Nucleus accumbens (tissue), 56 donors: ENCODE results near the gene GDE1.

Experiments
- DNase-seq, 56 donors: peaks; one replicate each; lab custom pipeline; 2025; lab: John Stamatoyannopoulos, UW

GDE1 gene

GRCh38 chr16:19524616-19525384, 2.9 kb upstream of the GDE1 start:
- DNase-seq: peak in 24 of 56 donors; percentile 5 to 70 (median 45)

DNA sequence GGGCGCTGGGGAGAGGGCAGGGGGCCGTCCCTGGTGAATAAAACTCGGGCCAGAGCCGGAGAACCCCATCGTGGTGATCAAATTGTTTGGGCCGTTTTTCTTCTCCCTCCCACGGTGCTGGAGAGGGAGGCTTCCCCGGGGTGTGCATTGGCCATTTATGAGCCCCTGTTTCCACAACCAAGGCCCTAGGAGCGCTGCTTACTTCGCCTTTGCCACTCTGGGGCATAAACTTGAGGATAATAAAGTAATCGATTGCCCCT, 2.4 kb upstream of the GDE1 start:
- DNase-seq: peak in 22 of 56 donors; percentile 31 to 70 (median 52)

DNA sequence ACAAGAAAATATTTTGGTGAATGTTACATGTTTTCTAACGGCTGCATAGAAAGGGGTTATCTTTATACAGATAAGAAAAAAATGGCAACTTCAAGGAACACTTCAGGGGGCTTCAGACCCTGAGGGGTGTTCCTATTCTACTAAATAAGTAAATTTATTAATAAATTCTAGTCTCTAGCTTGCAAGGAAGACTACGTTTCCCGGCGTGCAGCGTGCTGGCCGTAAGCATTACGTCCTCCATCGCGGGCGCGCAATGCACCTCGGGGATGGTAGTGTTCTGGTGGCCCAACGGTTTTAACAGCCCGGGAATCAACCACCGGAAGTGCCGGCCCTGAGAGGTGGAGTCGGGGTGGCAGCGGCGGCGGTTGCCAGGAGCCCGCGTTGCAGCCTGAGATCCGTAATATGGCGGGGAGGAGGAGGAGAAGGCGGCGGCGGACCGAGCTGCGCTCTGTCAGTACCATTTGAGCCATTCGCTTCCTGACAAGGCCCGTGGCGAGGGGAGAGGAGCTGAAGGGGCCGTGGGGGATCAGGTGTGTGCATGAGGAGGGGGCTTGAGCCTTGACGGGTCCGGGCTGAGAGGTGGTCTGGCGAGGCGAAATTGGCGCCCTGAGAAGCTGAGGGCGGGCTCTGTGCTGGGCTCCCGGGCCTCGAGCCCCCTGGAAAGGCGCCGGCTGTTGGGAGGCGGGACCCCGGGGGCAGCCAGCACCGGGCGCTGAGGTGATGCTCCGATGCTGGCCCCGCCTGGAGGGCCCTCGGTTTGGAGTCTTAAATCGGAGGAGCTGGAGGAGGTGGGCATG, 1.9 kb upstream of the GDE1 start, which contains the start of gene CCP110:
CCP110 (plus strand) TSS at position 384 of the 797 bp plus-strand sequence. CDS start 3,940 bp downstream, outside the sequence.
- DNase-seq: peak; percentile 76 to 100 (median 97)

- DNase-seq: peak in 3 of 56 donors; percentile 5 to 32 (median 29)
These were observed 1.3 kb upstream of the GDE1 start for GRCh38 chr16:19523184-19523558.

DNA sequence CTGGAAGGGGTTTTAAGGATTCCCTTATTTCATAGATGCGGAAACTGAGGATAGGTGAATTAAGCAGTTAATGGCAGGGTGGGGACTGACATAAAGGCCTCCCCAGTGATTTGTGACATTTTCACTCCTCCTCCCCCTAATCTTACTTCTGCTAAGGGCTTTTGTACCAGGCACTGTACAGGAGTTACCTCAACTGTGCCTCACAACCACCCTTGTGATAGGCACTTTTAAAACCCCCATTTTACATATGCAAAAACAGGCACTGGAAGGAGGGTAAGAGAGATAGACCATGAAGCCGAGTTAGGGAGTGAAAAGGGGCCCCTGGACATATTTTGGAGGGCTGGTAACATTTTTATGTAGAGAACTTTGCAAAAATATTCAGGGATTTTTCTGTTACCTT, 862 bp upstream of the GDE1 start:
- no peak for DNase-seq

- DNase-seq: no peak
These were observed 467 bp upstream of the GDE1 start for GRCh38 chr16:19522397-19522732.

DNA sequence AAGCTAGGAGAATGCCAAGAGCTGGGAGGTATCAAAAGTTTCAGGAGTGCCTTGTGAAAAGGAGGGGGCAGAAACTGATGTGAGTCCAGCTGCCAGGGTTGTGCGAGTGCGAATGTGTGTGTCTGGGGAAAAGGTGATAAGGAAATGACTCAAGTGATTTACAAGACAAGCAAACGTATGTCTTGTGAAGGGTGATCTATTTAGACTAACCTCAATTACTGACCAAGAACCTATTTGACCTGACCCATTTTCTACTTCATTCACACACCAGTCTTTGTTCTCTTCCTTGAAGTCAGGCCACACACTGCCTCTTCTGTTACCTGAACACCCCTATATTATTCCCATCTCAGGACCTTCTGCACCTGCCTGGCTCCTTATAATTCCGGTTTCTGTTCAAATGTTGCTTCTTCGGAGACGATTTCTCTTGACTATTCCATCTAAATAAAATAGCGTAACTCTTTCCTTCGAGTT, 1.0 kb downstream of the GDE1 start:
- DNase-seq: no peak

GRCh38 chr16:19518388-19518787, 3.5 kb downstream of the GDE1 start:
- no peak for DNase-seq

- DNase-seq: no peak
These were observed 4.3 kb downstream of the GDE1 start for GRCh38 chr16:19517424-19518089.

DNA sequence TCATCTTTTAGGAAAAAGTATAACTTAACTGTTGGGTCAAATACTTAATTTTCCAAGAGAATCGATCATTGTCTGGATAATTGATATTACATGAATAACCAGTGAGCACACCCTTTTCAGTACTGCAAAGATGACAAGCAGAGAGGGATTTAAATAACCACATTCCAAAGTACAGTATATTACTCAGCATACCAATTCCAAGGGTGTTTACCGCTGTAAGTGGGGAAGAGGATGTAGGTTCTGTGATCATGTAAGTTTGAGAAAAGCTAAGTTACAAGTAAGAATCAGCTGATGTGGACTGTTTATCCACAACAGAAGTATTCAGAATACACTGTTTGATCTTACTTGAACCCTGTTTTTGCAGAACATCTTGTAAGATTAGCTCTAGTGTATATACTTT, 6.1 kb downstream of the GDE1 start:
- no peak for DNase-seq

DNA sequence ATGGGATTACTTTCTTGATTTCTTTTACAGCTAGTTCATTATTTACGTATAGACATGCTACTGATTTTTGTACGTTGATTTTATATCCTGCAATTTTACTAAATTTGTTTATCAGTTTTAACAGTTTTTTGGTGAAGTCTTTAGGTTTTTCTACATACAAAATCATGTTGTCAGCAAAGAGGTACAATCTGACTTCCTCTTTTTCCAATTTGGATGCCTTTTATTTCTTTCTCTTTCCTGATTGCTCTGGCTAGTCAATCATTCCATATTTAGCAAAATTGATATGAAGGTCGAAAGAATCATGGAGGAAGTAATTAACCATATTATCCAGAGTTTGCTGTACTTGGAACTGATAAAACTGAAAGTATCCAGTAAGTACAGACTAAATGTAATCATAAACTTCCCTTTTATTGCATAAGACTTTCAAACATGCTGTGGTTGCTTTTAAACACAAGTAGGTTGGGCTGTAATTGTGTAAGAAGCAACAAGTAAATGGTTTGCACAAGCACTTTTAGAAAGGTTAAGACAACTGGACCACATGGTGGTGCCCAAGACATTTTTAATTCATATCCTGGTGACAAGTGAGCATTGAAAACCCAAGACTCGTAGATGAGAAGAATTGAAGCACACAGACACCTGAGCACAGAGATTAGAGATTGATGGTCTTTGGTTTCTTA, 8.4 kb downstream of the GDE1 start:
- no peak for DNase-seq

GRCh38 chr16:19512297-19512696, 9.6 kb downstream of the GDE1 start:
- DNase-seq: no peak

- DNase-seq: no peak
These were observed 14.0 kb downstream of the GDE1 start for GRCh38 chr16:19507867-19508266.

DNA sequence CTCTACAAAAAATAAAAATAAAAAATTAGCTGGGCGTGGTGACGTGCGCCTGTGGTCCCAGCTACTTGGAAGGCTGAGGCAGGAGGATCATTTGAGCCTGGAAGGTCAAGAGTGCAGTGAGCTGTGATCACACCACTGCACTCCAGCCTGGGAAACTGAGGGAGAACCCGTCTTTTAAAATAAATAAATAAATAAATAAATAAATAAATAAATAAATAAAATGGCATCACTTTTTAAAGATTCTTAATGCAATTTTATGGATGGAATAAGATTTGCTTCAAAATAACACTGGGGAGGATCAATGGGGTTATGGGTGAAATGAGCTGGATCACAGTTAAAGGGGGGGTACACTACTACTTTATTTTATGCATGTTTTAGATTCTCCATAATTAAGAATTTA, 14.9 kb downstream of the GDE1 start:
- DNase-seq: no peak

GRCh38 chr16:19505600-19506303, 16.1 kb downstream of the GDE1 start:
- no peak for DNase-seq

GRCh38 chr16:19503461-19504075, 18.3 kb downstream of the GDE1 start:
- DNase-seq: no peak

DNA sequence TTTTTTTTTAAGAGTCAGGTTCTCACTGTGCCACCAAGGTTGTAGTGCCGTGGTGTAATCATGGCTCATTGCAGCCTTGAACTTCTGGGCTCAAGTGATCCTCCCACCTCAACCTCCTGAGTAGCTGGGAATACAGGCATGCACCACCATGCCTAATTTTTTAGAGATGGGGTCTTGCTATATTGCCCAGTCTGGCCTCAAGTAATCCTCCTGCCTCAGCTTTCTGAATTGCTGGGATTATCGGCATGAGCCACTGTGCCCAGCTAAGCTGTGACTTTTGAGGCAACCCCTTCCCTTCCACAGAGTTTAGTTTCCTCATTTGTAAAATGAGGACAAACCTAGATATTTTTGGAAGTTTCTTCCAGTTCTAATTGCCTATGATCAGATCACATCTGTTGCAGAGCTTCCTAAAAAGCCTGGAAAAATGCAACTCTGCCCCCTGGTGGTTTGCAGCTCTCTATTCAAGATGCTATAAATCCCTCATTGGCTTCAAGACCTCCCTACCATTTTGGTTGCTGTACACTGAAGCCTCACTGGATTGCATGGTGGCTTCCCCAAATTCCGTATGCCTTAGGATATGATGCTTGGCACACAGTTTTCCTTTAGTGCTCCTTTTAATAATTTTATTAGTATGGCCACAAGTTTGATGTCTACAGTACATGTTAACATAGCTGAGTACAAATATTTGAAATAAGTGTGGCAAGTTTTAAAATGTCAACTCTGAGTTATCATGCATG, 19.3 kb downstream of the GDE1 start:
- peak in 50 of 56 donors; percentile 3 to 88 (median 39) for DNase-seq

DNA sequence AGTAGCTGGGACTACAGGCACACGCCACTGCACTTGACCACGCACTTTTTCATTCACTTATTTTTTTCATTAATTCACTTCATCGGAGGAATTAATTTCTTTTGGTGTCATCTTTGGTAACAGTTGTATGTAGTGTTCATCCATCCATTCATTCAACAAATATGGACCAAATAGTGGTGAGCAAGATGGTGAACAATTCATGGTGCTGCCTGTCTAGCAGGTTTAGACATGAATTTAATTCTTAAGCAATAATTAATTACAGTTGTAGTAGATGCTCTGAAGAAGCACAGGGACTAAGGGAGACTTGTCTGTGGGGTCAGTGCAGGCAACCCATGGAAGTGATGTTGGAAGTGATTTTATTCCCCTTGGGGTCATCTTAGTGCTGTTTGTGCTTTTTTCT, 22.4 kb downstream of the GDE1 start:
- DNase-seq: no peak

DNA sequence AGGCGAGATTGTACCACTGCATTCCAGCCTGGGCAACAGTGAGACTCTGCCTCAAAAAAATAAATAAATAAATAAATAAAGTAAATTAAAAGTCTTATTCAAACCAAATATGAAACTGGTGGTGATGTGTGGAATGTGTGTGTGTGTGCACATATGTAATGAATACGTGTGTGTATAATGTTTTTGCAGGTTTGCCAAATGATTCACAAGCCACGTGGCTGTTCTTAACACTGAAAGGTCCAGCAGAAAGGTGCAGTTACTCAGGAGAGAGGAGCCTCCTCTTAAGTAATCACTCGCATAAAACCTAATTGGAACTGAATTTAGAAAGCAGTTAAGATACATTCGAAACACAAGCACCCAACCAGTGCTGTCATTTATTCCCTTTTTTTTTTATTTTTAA, 22.9 kb downstream of the GDE1 start:
- DNase-seq: no peak
